22Rv1 (cell line): ENCODE data around the gene LMTK2.

ENCODE experiments used
- CTCF ChIP-seq: fragments of 450-650 bp; IDR thresholded peaks from 2 replicates; pipeline ENCODE4 v1.5.1; 2017; ENCODE audit warnings: mild to moderate bottlenecking
- ZFX ChIP-seq: fragments of 450-650 bp; IDR thresholded peaks from 2 replicates; pipeline ENCODE4 v1.6.1; 2017; ENCODE audit warnings: antibody characterized with exemption, borderline replicate concordance

- TF ChIP-seq CTCF (no peak), ZFX (no peak)
Observed at GRCh38 chr7:98116656-98117461, 10.2 kb downstream of the LMTK2 start.
